WERI-Rb-1 (cell line): ENCODE results near the gene NEAT1.

Experiments used
- DNase-seq: peaks from one replicate; pipeline ENCODE4 v3.0.0-alpha.2; 2020
- H3K27ac ChIP-seq: fragments of 250-450 bp; sonication (Bioruptor Pico); 2 replicates; pipeline ENCODE4 v1.5.1; 2020; ENCODE audit warnings: mild to moderate bottlenecking, moderate library complexity
- H3K27me3 ChIP-seq: fragments of 250-450 bp; sonication (Bioruptor Pico); 2 replicates; pipeline ENCODE4 v1.5.1; 2021; ENCODE audit warnings: mild to moderate bottlenecking, low read depth, moderate library complexity; ENCODE audit not compliant: insufficient read depth, severe bottlenecking
- H3K36me3 ChIP-seq: fragments of 250-450 bp; sonication (Bioruptor Pico); 2 replicates; pipeline ENCODE4 v1.5.1; 2020; ENCODE audit warnings: mild to moderate bottlenecking, moderate library complexity
- H3K4me3 ChIP-seq: 2 replicates; pipeline ENCODE4 v1.5.1; 2011; ENCODE audit warnings: low read depth, mild to moderate bottlenecking, control low read depth, low read length
- H3K9me3 ChIP-seq: fragments of 250-450 bp; sonication (Bioruptor Pico); 2 replicates; pipeline ENCODE4 v1.5.1; 2021; ENCODE audit warnings: mild to moderate bottlenecking, moderate library complexity; ENCODE audit not compliant: severe bottlenecking
- CTCF ChIP-seq: IDR thresholded peaks from 2 replicates; pipeline ENCODE4 v1.5.1; 2011; ENCODE audit warnings: low read depth, mild to moderate bottlenecking, control low read depth, inconsistent platforms, low read length

Gene NEAT1

GRCh38 chr11:65429068-65429681, 6.6 kb downstream of the NEAT1 start:
- Histone ChIP-seq H3K27ac (no peak overlapping the region), H3K4me3 (no peak overlapping the region), H3K27me3 (no peaks in the 10 kb centered on the region), H3K36me3 (no peaks in the 10 kb centered on the region), H3K9me3 (no peaks in the 10 kb centered on the region)
- TF ChIP-seq CTCF: no peak
- no peak for DNase-seq

- no peaks in the 10 kb centered on the region for H3K27me3 ChIP-seq
- DNase-seq: no peak
- no peak overlapping the region for H3K27ac ChIP-seq
- no peaks in the 10 kb centered on the region for H3K36me3 ChIP-seq
- no peak overlapping the region for H3K4me3 ChIP-seq
- no peak for TF ChIP-seq CTCF
- no peaks in the 10 kb centered on the region for H3K9me3 ChIP-seq
These were observed 7.3 kb downstream of the NEAT1 start for GRCh38 chr11:65429724-65430405.

GRCh38 chr11:65430406-65431217, 8.0 kb downstream of the NEAT1 start:
- Histone ChIP-seq H3K4me3 (no peak overlapping the region), H3K36me3 (no peaks in the 10 kb centered on the region), H3K9me3 (no peaks in the 10 kb centered on the region), H3K27ac (no peak overlapping the region), H3K27me3 (no peaks in the 10 kb centered on the region)
- DNase-seq: no peak
- TF ChIP-seq CTCF: no peak

GRCh38 chr11:65431451-65432099, 9.0 kb downstream of the NEAT1 start:
- Histone ChIP-seq H3K4me3 (no peak overlapping the region), H3K27ac (no peak overlapping the region)

More at GRCh38 chr11:65431451-65432099, 9.0 kb downstream of the NEAT1 start:
- TF ChIP-seq CTCF: no peak
- Histone ChIP-seq H3K27me3 (no peaks in the 10 kb centered on the region), H3K9me3 (no peaks in the 10 kb centered on the region), H3K36me3 (no peaks in the 10 kb centered on the region)
- no peak for DNase-seq
